T-helper 2 cell treated with Interferon-gamma antibody and Interleukin-4, amounts not matched to agents 100 ng/mL and 5 ng/mL, for 36 hours (primary cell): ENCODE data around the gene SERPINA6. TPM values are rescaled to one million over a fixed set of nuclear protein-coding genes. Genes with fewer than 3 reads are reported as not detected.

Source experiments
- total RNA-seq: library from RNA; stranded (reverse); gene quantifications from 2 replicates; pipeline ENCODE4 v1.2.3, GENCODE V29; 2022

SERPINA6 gene
- total RNA-seq, 1 donor from 2014 or later, result not detected

Other genes with a start within 250 kb of the SERPINA6 start
- gene DDX24, start 242.1 kb downstream of the SERPINA6 start, total RNA-seq, result 187 and 192 TPM in 2 replicates
- gene IFI27L1, start 242.0 kb downstream of the SERPINA6 start, total RNA-seq, result 41.2 and 46.0 TPM in 2 replicates
- 8.5 and 13.6 TPM in 2 replicates for gene IFI27, start 212.6 kb downstream of the SERPINA6 start, total RNA-seq
- gene IFI27L2, start 193.7 kb downstream of the SERPINA6 start, total RNA-seq, result 67.6 and 68.6 TPM in 2 replicates
- gene PPP4R4, start 149.0 kb downstream of the SERPINA6 start, total RNA-seq, result 0.64 and 1.1 TPM in 2 replicates
- gene SERPINA10, start 30.1 kb downstream of the SERPINA6 start, total RNA-seq, result not detected in 2 replicates
- gene SERPINA2, start 43.4 kb upstream of the SERPINA6 start, total RNA-seq, result not detected in 2 replicates
- 0.16 TPM in 1 of 2 replicates, not detected in the other for gene SERPINA1, start 65.3 kb upstream of the SERPINA6 start, total RNA-seq
- gene SERPINA11, start 129.5 kb upstream of the SERPINA6 start, total RNA-seq, result not detected in 2 replicates
- gene SERPINA9, start 152.9 kb upstream of the SERPINA6 start, total RNA-seq, result not detected in 2 replicates
- gene SERPINA12, start 186.1 kb upstream of the SERPINA6 start, total RNA-seq, result not detected in 2 replicates
- not detected in 2 replicates for gene SERPINA4, start 238.1 kb upstream of the SERPINA6 start, total RNA-seq